Measurements from ENCODE around the gene DPP10.
A peak's percentile ranks its signal among the peaks of the same experiment; 100 is the strongest.

DPP10 gene

DNA sequence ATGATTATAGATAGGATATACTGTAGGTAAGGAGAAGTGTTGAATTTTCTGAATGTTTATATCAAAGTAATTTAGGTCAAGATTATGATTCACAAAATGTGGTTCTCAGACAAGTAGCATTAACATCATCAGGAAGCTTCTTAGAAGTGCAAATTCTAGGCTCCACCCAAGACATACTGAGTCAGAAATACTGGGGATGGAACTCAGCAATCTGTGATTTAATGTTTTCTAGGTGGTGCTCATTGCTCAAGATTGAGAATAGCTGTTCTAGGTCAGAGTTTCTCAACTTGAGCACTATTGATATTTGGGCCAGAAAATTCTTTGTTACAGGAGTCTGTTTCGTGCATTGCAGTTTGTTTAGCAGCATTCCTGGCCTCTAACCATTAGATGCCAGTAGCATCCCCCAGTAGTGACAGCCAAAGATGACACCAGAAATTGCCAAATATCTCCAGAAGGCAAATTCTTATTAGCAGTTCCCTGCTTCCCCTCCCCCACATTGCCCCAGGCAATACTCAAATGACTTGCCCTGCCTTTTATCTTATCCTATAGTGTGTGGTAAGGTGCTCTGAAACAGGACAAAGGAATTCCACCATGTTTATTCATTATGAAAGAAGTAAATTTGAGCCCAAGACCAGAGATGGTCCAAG is 1001.2 kb downstream of the DPP10 start:
- Histone ChIP-seq H3K4me1 (ENCODE audit: control insufficient read depth, insufficient read depth, low read length, poor library complexity, severe bottlenecking) (peaks cover 5% of the 10 kb centered on the region), H3K9me3 (ENCODE audit: control insufficient read depth, low read length) (peaks cover 10% of the 10 kb centered on the region), H3K27ac (ENCODE audit: low read depth, low read length, severe bottlenecking) (no peak overlapping the region), H3K36me3 (ENCODE audit: control insufficient read depth, insufficient read depth, low read length) (no peaks in the 10 kb centered on the region), H3K4me3 (ENCODE audit: extremely low read depth, insufficient read depth, low read length, poor library complexity, severe bottlenecking) (no peak overlapping the region)
- 63 to 75% methylated on average over 1 of the region's 1 CpG for WGBS, 2 experiments (ENCODE audit: insufficient coverage in 2 of 2)

GRCh38 chr2:115460008-115460407 is 1017.6 kb downstream of the DPP10 start:
- no CpG with 5 or more reads among the region's 2 CpGs for WGBS, 2 experiments (ENCODE audit: insufficient coverage in 2 of 2)

GRCh38 chr2:115480741-115481140 is 1038.3 kb downstream of the DPP10 start:
- Histone ChIP-seq H3K27ac (ENCODE audit: low read depth, low read length, severe bottlenecking) (no peak overlapping the region), H3K9me3 (ENCODE audit: control insufficient read depth, low read length) (peaks cover 8% of the 10 kb centered on the region), H3K4me1 (ENCODE audit: control insufficient read depth, insufficient read depth, low read length, poor library complexity, severe bottlenecking) (no peaks in the 10 kb centered on the region), H3K4me3 (ENCODE audit: extremely low read depth, insufficient read depth, low read length, poor library complexity, severe bottlenecking) (no peak overlapping the region), H3K36me3 (ENCODE audit: control insufficient read depth, insufficient read depth, low read length) (no peaks in the 10 kb centered on the region)
- no CpG with 5 or more reads among the region's 1 CpG for WGBS, 2 experiments (ENCODE audit: insufficient coverage in 2 of 2)

More at GRCh38 chr2:115460008-115460407, 1017.6 kb downstream of the DPP10 start:
- no peak overlapping the region for H3K4me3 ChIP-seq (ENCODE audit: extremely low read depth, insufficient read depth, low read length, poor library complexity, severe bottlenecking)
- no peak overlapping the region for H3K27ac ChIP-seq (ENCODE audit: low read depth, low read length, severe bottlenecking)
- no peaks in the 10 kb centered on the region for H3K9me3 ChIP-seq (ENCODE audit: control insufficient read depth, low read length)
- no peaks in the 10 kb centered on the region for H3K4me1 ChIP-seq (ENCODE audit: control insufficient read depth, insufficient read depth, low read length, poor library complexity, severe bottlenecking)
- no peaks in the 10 kb centered on the region for H3K36me3 ChIP-seq (ENCODE audit: control insufficient read depth, insufficient read depth, low read length)

- no CpG with 5 or more reads among the region's 2 CpGs for WGBS, 2 experiments (ENCODE audit: insufficient coverage in 2 of 2)
These were observed 1039.4 kb downstream of the DPP10 start for GRCh38 chr2:115481842-115482241.

DNA sequence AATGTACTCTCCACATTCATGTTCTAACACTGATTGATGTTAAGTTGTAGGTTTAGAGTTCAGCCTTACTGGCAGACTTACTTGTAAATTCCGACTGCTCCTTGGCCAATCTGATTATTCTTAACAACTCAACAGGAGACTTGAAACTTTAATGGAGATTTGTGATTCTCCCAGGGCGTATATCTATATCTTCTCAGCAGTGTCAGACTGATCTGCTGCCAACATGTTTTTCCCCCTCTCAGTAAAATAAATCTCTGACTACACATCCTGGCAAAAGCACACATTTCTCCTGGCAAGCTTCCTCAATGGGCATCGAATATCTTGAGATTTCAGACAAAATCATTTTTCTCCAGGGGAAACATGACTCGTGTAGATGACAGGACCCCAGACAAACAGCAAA is 1041.2 kb downstream of the DPP10 start:
- Histone ChIP-seq H3K9me3 (ENCODE audit: control insufficient read depth, low read length) (no peaks in the 10 kb centered on the region), H3K4me1 (ENCODE audit: control insufficient read depth, insufficient read depth, low read length, poor library complexity, severe bottlenecking) (no peaks in the 10 kb centered on the region), H3K4me3 (ENCODE audit: extremely low read depth, insufficient read depth, low read length, poor library complexity, severe bottlenecking) (no peak overlapping the region), H3K27ac (ENCODE audit: low read depth, low read length, severe bottlenecking) (no peak overlapping the region), H3K36me3 (ENCODE audit: control insufficient read depth, insufficient read depth, low read length) (no peaks in the 10 kb centered on the region)
- 85 to 94% methylated on average over 3 of the region's 4 CpGs for WGBS, 2 experiments (ENCODE audit: insufficient coverage in 2 of 2)

More at GRCh38 chr2:115481842-115482241, 1039.4 kb downstream of the DPP10 start:
- no peak overlapping the region for H3K4me3 ChIP-seq (ENCODE audit: extremely low read depth, insufficient read depth, low read length, poor library complexity, severe bottlenecking)
- H3K36me3 ChIP-seq (ENCODE audit: control insufficient read depth, insufficient read depth, low read length) = no peaks in the 10 kb centered on the region
- no peaks in the 10 kb centered on the region for H3K4me1 ChIP-seq (ENCODE audit: control insufficient read depth, insufficient read depth, low read length, poor library complexity, severe bottlenecking)
- H3K27ac ChIP-seq (ENCODE audit: low read depth, low read length, severe bottlenecking) = no peak overlapping the region
- no peaks in the 10 kb centered on the region for H3K9me3 ChIP-seq (ENCODE audit: control insufficient read depth, low read length)

DNA sequence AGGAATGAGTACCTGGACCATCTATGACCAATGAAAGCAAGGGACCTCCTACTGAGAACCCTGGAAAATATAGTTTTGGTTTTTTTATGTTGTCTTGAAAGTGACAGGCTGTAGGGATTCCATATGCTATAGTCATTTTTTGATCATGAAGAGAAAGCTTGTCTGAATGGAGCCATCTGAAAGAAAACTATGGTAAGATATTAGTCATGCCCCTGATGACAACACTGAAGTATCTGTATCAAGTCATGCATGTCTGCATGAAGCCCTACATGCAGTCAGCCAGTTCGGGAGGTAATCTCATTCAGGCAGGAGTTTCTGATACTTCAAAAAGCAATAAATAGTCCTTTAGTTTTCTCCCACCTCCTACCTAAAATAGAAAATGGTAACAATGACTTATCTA is 1042.0 kb downstream of the DPP10 start:
- Histone ChIP-seq H3K4me3 (ENCODE audit: extremely low read depth, insufficient read depth, low read length, poor library complexity, severe bottlenecking) (no peak overlapping the region), H3K36me3 (ENCODE audit: control insufficient read depth, insufficient read depth, low read length) (no peaks in the 10 kb centered on the region), H3K9me3 (ENCODE audit: control insufficient read depth, low read length) (no peaks in the 10 kb centered on the region), H3K27ac (ENCODE audit: low read depth, low read length, severe bottlenecking) (no peak overlapping the region), H3K4me1 (ENCODE audit: control insufficient read depth, insufficient read depth, low read length, poor library complexity, severe bottlenecking) (no peaks in the 10 kb centered on the region)
- WGBS, 2 experiments (ENCODE audit: insufficient coverage in 2 of 2) = 67 to 86% methylated on average over 1 of the region's 1 CpG

GRCh38 chr2:115484983-115485382 is 1042.5 kb downstream of the DPP10 start:
- no peak overlapping the region for H3K4me3 ChIP-seq (ENCODE audit: extremely low read depth, insufficient read depth, low read length, poor library complexity, severe bottlenecking)
- no peaks in the 10 kb centered on the region for H3K36me3 ChIP-seq (ENCODE audit: control insufficient read depth, insufficient read depth, low read length)
- H3K9me3 ChIP-seq (ENCODE audit: control insufficient read depth, low read length) = no peaks in the 10 kb centered on the region
- no peaks in the 10 kb centered on the region for H3K4me1 ChIP-seq (ENCODE audit: control insufficient read depth, insufficient read depth, low read length, poor library complexity, severe bottlenecking)
- WGBS, 2 experiments (ENCODE audit: insufficient coverage in 2 of 2) = 69% methylated on average over 2 of the region's 4 CpGs; no CpG with 5 or more reads in 1 of the 2 experiments
- no peak overlapping the region for H3K27ac ChIP-seq (ENCODE audit: low read depth, low read length, severe bottlenecking)

- H3K4me1 ChIP-seq (ENCODE audit: control insufficient read depth, insufficient read depth, low read length, poor library complexity, severe bottlenecking) = peaks cover 8% of the 10 kb centered on the region
- no peak overlapping the region for H3K4me3 ChIP-seq (ENCODE audit: extremely low read depth, insufficient read depth, low read length, poor library complexity, severe bottlenecking)
- H3K36me3 ChIP-seq (ENCODE audit: control insufficient read depth, insufficient read depth, low read length) = no peaks in the 10 kb centered on the region
- no peaks in the 10 kb centered on the region for H3K9me3 ChIP-seq (ENCODE audit: control insufficient read depth, low read length)
- 74 to 93% methylated on average over 3 to 4 of the region's 4 CpGs for WGBS, 2 experiments (ENCODE audit: insufficient coverage in 2 of 2)
- H3K27ac ChIP-seq (ENCODE audit: low read depth, low read length, severe bottlenecking) = peak overlapping the region; percentile 69
These were observed 1048.8 kb downstream of the DPP10 start for GRCh38 chr2:115491186-115491793.

DNA sequence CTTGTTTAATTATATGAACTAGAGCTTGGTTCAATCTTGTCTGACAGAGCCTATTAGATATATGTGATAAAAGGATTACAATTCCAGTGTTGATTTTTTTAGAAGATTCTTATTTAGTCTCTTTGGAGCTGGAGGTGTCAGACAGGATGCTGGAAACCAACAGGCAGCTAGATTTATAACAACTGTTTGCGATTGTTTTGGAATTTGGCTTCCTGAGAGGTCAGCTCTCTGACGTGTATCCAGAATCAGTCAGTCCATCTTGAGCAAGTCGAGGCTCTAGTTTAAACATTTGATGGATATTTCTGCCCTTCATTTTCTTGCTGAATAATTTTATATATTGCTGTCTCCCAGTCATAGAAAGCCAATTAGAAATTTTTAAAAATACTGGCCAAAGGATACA is 1062.9 kb downstream of the DPP10 start:
- WGBS, 2 experiments (ENCODE audit: insufficient coverage in 2 of 2) = 46 to 77% methylated on average over 2 of the region's 3 CpGs
- Histone ChIP-seq H3K36me3 (ENCODE audit: control insufficient read depth, insufficient read depth, low read length) (no peaks in the 10 kb centered on the region), H3K4me3 (ENCODE audit: extremely low read depth, insufficient read depth, low read length, poor library complexity, severe bottlenecking) (no peak overlapping the region), H3K9me3 (ENCODE audit: control insufficient read depth, low read length) (no peaks in the 10 kb centered on the region), H3K27ac (ENCODE audit: low read depth, low read length, severe bottlenecking) (no peak overlapping the region), H3K4me1 (ENCODE audit: control insufficient read depth, insufficient read depth, low read length, poor library complexity, severe bottlenecking) (no peaks in the 10 kb centered on the region)

GRCh38 chr2:115520727-115521126 is 1078.3 kb downstream of the DPP10 start:
- Histone ChIP-seq H3K4me3 (ENCODE audit: extremely low read depth, insufficient read depth, low read length, poor library complexity, severe bottlenecking) (no peak overlapping the region), H3K4me1 (ENCODE audit: control insufficient read depth, insufficient read depth, low read length, poor library complexity, severe bottlenecking) (no peaks in the 10 kb centered on the region), H3K36me3 (ENCODE audit: control insufficient read depth, insufficient read depth, low read length) (no peaks in the 10 kb centered on the region), H3K27ac (ENCODE audit: low read depth, low read length, severe bottlenecking) (no peak overlapping the region), H3K9me3 (ENCODE audit: control insufficient read depth, low read length) (no peaks in the 10 kb centered on the region)
- WGBS, 2 experiments (ENCODE audit: insufficient coverage in 2 of 2) = 85 to 97% methylated on average over 3 of the region's 3 CpGs

DNA sequence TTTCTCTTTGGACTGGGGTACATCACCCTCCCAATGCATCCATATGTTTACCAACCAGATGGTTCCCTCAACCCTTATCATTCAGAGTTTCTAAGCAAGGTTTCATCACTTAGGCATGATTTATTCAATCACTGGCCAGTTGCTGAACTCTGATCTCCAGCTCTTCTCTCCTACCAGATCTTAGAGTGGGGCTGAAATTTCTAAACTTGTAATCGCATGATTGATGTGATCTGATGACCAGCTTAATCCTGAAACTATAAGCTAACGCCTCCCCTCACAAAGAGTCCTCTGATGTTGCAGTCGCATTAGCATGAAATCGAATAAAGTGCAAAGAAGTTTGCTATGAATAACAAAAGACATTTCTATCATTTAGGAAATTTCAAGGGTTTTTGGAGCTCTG is 1082.0 kb downstream of the DPP10 start:
- no peaks in the 10 kb centered on the region for H3K9me3 ChIP-seq (ENCODE audit: control insufficient read depth, low read length)
- H3K4me1 ChIP-seq (ENCODE audit: control insufficient read depth, insufficient read depth, low read length, poor library complexity, severe bottlenecking) = no peaks in the 10 kb centered on the region
- 83% methylated on average over 1 of the region's 4 CpGs; no CpG with 5 or more reads in 1 of the 2 experiments for WGBS, 2 experiments (ENCODE audit: insufficient coverage in 2 of 2)
- no peak overlapping the region for H3K27ac ChIP-seq (ENCODE audit: low read depth, low read length, severe bottlenecking)
- H3K36me3 ChIP-seq (ENCODE audit: control insufficient read depth, insufficient read depth, low read length) = no peaks in the 10 kb centered on the region
- H3K4me3 ChIP-seq (ENCODE audit: extremely low read depth, insufficient read depth, low read length, poor library complexity, severe bottlenecking) = no peak overlapping the region
